ENCODE measurements around the gene PRKRA.

- TF ChIP-seq, protein P1, sequence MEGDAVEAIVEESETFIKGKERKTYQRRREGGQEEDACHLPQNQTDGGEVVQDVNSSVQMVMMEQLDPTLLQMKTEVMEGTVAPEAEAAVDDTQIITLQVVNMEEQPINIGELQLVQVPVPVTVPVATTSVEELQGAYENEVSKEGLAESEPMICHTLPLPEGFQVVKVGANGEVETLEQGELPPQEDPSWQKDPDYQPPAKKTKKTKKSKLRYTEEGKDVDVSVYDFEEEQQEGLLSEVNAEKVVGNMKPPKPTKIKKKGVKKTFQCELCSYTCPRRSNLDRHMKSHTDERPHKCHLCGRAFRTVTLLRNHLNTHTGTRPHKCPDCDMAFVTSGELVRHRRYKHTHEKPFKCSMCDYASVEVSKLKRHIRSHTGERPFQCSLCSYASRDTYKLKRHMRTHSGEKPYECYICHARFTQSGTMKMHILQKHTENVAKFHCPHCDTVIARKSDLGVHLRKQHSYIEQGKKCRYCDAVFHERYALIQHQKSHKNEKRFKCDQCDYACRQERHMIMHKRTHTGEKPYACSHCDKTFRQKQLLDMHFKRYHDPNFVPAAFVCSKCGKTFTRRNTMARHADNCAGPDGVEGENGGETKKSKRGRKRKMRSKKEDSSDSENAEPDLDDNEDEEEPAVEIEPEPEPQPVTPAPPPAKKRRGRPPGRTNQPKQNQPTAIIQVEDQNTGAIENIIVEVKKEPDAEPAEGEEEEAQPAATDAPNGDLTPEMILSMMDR (IDR thresholded peaks at IDR 0.05; ENCODE audit: poor library complexity, severe bottlenecking): no peak
- TF ChIP-seq EP300 (conservative IDR thresholded peaks at IDR 0.05; ENCODE audit: poor library complexity, severe bottlenecking) (no peak), EZH2 (IDR thresholded peaks at IDR 0.05; ENCODE audit: borderline replicate concordance, insufficient read depth, low read length, poor library complexity, severe bottlenecking) (no peak), TAF1 (IDR thresholded peaks at IDR 0.05; ENCODE audit: low read depth) (no peak), MXI1 (conservative IDR thresholded peaks at IDR 0.05; ENCODE audit: poor library complexity, severe bottlenecking) (no peak)
Observed at GRCh38 chr2:178496049-178496448, 45.1 kb upstream of the PRKRA start.
